HEK293T (cell line): ENCODE data around the gene ADTRP.

Experiments
- CTCF ChIA-PET: fragments of 350-600 bp; formaldehyde crosslinking; extraction: SDS; loops from one replicate; lab custom pipeline; 2021; ENCODE audit warnings: antibody characterized with exemption, inconsistent platforms; lab: Yijun Ruan, JAX
- POLR2A ChIA-PET: fragments of 350-600 bp; formaldehyde crosslinking; extraction: SDS; loops from one replicate; lab custom pipeline; 2020; ENCODE audit warnings: antibody characterized with exemption, inconsistent platforms; lab: Yijun Ruan, JAX
- DNase-seq: peaks from one replicate; pipeline ENCODE4 v3.0.0; 2012; ENCODE audit warnings: mixed read lengths; ENCODE audit errors: extremely low spot score
- ARNT ChIP-seq: fragments of 450-650 bp; IDR thresholded peaks from 2 replicates; pipeline ENCODE4 v1.6.1; 2017; ENCODE audit warnings: mild to moderate bottlenecking
- BHLHE40 ChIP-seq: fragments of 450-650 bp; IDR thresholded peaks from 2 replicates; pipeline ENCODE4 v1.6.1; 2016; ENCODE audit warnings: mild to moderate bottlenecking, moderate library complexity, borderline replicate concordance
- CTBP1 ChIP-seq: fragments of 450-650 bp; IDR thresholded peaks from 2 replicates; pipeline ENCODE4 v1.6.1; 2016; ENCODE audit warnings: borderline replicate concordance
- ELF4 ChIP-seq: fragments of 450-650 bp; IDR thresholded peaks from 2 replicates; pipeline ENCODE4 v1.6.1; 2017; ENCODE audit warnings: antibody characterized with exemption
- FOXA1 ChIP-seq: fragments of 450-650 bp; IDR thresholded peaks from 2 replicates; pipeline ENCODE4 v1.6.1; 2016; ENCODE audit warnings: mild to moderate bottlenecking
- FOXK2 ChIP-seq: fragments of 450-650 bp; IDR thresholded peaks from 2 replicates; pipeline ENCODE4 v1.6.1; 2016; ENCODE audit warnings: mild to moderate bottlenecking
- FOXM1 ChIP-seq: fragments of 450-650 bp; IDR thresholded peaks from 2 replicates; pipeline ENCODE4 v1.6.1; 2017; ENCODE audit warnings: mild to moderate bottlenecking, borderline replicate concordance
- HDGF ChIP-seq: fragments of 450-650 bp; IDR thresholded peaks from 2 replicates; pipeline ENCODE4 v1.6.1; 2017; ENCODE audit warnings: antibody characterized with exemption, borderline replicate concordance
- L3MBTL2 ChIP-seq: fragments of 450-650 bp; conservative IDR thresholded peaks from 2 replicates; pipeline ENCODE4 v1.6.1; 2016; ENCODE audit warnings: mild to moderate bottlenecking
- LEF1 ChIP-seq: fragments of 450-650 bp; IDR thresholded peaks from 2 replicates; pipeline ENCODE4 v1.6.1; 2017; ENCODE audit warnings: mild to moderate bottlenecking, borderline replicate concordance
- NFRKB ChIP-seq: fragments of 450-650 bp; IDR thresholded peaks from 2 replicates; pipeline ENCODE4 v1.6.1; 2016; ENCODE audit warnings: mild to moderate bottlenecking, moderate library complexity
- SP1 ChIP-seq: fragments of 450-650 bp; IDR thresholded peaks from 2 replicates; pipeline ENCODE4 v1.6.1; 2017
- SUZ12 ChIP-seq: fragments of 450-650 bp; IDR thresholded peaks from 2 replicates; pipeline ENCODE4 v1.6.1; 2016; ENCODE audit warnings: mild to moderate bottlenecking
- TARDBP ChIP-seq: fragments of 450-650 bp; IDR thresholded peaks from 2 replicates; pipeline ENCODE4 v1.6.1; 2016
- ZNF384 ChIP-seq: fragments of 450-650 bp; IDR thresholded peaks from 2 replicates; pipeline ENCODE4 v1.6.1; 2016
- TF ChIP-seq, protein P1 (sequence below): fragments of 450-650 bp; IDR thresholded peaks from 2 replicates; pipeline ENCODE4 v1.6.1; 2016

Gene ADTRP

DNA sequence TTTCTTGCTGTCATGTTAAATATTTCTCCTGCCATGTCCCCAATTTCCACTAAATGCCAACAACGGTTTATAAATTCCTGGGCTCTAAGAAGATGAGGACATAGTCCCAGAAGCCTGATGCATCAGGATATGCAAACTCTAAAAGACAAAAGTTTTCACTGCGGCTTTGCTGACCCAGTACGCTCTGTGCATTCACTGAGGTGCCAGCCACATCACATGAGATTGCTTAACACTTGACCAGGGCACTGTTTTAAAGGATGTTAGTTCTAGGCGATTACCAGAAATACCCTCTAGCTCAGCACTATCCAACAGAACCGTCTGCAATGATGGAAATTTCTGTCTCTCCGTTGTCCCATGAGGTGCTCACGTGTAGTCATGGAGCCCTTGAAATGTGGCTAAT, 19.9 kb upstream of the ADTRP start:
- TF ChIP-seq FOXA1 (no peak), SUZ12 (no peak), FOXM1 (no peak), ZNF384 (no peak), SP1 (no peak), HDGF (no peak), CTBP1 (no peak), ARNT (no peak), L3MBTL2 (no peak), BHLHE40 (no peak), LEF1 (no peak), NFRKB (no peak)
- TF ChIP-seq, protein P1, sequence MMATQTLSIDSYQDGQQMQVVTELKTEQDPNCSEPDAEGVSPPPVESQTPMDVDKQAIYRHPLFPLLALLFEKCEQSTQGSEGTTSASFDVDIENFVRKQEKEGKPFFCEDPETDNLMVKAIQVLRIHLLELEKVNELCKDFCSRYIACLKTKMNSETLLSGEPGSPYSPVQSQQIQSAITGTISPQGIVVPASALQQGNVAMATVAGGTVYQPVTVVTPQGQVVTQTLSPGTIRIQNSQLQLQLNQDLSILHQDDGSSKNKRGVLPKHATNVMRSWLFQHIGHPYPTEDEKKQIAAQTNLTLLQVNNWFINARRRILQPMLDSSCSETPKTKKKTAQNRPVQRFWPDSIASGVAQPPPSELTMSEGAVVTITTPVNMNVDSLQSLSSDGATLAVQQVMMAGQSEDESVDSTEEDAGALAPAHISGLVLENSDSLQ, result no peak
- DNase-seq, result no peak
- ChIA-PET POLR2A (no interaction called here), CTCF (no interaction called here)

DNA sequence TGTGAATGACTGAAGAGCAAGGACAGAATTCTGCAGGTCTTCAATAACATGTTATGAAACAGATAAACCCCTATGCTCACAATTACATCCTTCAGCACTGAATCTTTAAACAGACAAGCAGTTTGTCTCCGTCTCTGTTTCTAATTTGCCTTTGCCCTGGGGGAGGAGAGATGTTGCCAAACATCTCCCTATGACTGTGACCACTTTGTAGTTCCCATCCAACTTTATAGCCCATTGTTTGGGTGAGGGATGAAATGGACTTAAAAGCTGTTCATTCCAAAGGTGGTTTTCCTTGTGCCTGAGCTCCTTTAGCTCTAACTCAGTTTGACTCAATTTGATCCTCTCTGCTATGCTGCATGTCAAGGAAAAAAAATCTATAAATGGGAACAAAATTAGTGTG, 19.5 kb upstream of the ADTRP start:
- POLR2A ChIA-PET, result no interaction called here
- CTCF ChIA-PET, result no interaction called here
- DNase-seq, result no peak
- TF ChIP-seq ARNT, result no peak
- TF ChIP-seq ZNF384, result no peak
- TF ChIP-seq BHLHE40, result no peak
- TF ChIP-seq FOXK2, result no peak
- TF ChIP-seq FOXA1, result no peak
- no peak for TF ChIP-seq FOXM1
- no peak for TF ChIP-seq L3MBTL2
- TF ChIP-seq, protein P1, result no peak
- no peak for TF ChIP-seq HDGF
- no peak for TF ChIP-seq CTBP1

DNA sequence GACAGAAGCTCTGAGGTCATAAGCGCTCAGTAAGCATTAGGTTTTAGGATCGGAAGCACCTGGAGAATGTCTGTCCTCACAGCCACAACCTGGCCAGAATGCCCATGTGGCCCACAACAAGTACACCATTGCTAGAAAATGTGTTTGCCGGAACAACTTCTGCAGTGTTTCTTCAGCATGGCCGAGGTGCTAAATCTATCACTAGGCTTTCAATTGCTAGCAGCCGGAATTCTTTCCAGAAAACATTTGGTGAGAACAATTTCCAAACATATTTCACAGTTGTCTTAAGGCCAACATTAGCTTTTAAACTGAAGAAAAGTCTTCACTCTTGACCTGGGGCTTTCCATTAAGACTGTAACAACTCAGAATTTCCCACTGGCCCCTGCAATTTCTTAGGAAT, 18.2 kb upstream of the ADTRP start:
- no peak for DNase-seq
- ChIA-PET CTCF (no interaction called here), POLR2A (no interaction called here)
- TF ChIP-seq TARDBP (no peak), CTBP1 (no peak)

DNA sequence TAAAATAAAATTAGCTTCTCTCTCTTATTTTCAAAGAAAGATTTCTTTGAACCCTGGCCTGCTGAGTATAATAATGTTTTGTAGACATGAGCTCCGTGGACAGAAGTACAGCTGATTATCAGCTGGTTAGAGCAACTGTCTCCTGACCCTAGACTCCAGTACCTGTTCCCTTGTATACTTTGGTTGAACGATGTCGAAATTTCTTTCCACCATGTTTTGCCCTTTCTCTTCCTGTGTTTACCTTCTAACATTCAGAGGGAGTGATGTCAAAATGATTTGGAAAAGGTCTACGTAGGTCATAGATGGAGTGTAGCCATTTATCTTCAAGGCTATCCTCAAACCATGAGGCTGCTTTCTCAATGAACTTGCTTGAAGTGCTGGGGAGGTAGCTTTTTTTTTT, 16.8 kb upstream of the ADTRP start:
- no peak for TF ChIP-seq SUZ12
- no peak for TF ChIP-seq FOXA1
- no peak for TF ChIP-seq ARNT
- no peak for TF ChIP-seq ELF4
- no peak for TF ChIP-seq HDGF
- TF ChIP-seq FOXM1, result no peak
- TF ChIP-seq, protein P1, result no peak
- TF ChIP-seq NFRKB, result no peak
- TF ChIP-seq BHLHE40, result no peak
- no peak for TF ChIP-seq LEF1
- no peak for TF ChIP-seq ZNF384
- no peak for TF ChIP-seq FOXK2
- no peak for TF ChIP-seq TARDBP
- CTCF ChIA-PET, result no interaction called here

DNA sequence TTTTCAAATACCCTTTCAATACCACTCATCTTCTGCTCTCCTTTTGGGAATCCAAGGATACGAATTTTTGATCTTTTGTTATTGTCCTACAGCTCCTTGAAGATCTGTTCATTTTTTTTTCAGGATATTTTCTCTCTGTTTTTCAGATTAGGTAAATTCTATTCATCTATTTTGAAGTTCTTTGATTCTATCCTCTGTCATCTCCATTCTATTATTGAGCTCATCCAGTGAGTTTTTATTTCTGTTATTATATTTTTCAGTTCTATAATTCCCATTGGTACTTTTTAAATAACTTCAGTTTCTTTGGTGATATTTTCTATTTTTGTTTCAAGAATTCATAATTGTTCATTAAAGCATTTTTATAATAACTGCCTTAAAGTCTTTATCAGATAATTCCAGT, 14.7 kb upstream of the ADTRP start:
- ChIA-PET POLR2A (no interaction called here), CTCF (interaction anchor here (0.6 kb wide), 1 partner anchor 15 kb away, joined by 3 read pairs; no protein-coding TSS in a partner anchor)
- no peak for DNase-seq
- TF ChIP-seq FOXM1, result no peak
- TF ChIP-seq L3MBTL2, result no peak
- TF ChIP-seq BHLHE40, result no peak
- TF ChIP-seq, protein P1, result no peak
- TF ChIP-seq SP1, result no peak
- TF ChIP-seq LEF1, result no peak
- no peak for TF ChIP-seq CTBP1
- TF ChIP-seq ZNF384, result no peak
- no peak for TF ChIP-seq TARDBP
- no peak for TF ChIP-seq NFRKB
- TF ChIP-seq FOXA1, result no peak
- TF ChIP-seq FOXK2, result no peak

More for the DNA sequence above, 16.8 kb upstream of the ADTRP start:
- no peak for DNase-seq
- POLR2A ChIA-PET, result no interaction called here

DNA sequence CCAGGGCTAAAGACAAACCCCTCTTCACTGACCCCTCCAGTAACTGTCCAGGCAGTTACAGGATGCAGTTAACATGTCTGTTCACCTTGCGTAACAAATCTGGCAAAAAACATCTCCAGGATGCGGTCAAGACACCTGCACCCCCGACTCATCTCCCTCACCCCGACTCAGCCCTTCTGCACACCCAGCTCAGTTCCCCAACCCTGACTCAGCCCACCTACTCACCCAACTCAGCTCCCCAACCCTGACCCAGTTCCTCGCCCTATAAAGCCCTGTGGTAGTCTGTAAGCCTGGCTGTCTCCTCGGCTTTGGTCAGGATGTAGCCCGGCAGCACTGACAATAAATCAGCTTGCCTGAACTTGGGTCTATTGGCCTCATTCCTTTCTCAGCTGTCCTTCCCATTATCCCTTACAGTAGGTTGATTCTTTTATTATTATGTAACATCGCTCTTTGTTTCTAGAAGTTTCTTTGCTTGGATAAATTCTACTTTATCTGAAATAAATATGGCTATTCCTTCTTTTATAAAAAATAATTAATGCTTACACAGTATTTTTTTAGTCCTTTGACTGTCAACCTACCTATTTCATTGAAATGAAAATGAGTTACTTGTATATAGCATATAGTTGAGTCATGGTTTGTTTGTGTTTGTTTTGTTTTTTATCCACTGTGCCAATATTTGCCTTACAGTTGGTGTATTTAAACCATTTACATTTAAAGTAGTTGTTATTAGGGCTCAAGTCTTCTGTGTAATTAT, 12.9 kb upstream of the ADTRP start:
- no peak for TF ChIP-seq FOXA1
- TF ChIP-seq, protein P1, result no peak
- TF ChIP-seq ARNT, result no peak
- TF ChIP-seq SP1, result no peak
- TF ChIP-seq ZNF384, result no peak
- ChIA-PET POLR2A (no interaction called here), CTCF (no interaction called here)
- no peak for DNase-seq
